Astrocyte (in vitro differentiated cells and primary cell): ENCODE data around the gene MAP7D3. TPM values are rescaled to one million over a fixed set of nuclear protein-coding genes. Genes with fewer than 3 reads are reported as not detected.

Experiments used
- DNase-seq: peaks from one replicate; pipeline ENCODE4 v3.0.0-alpha.2; 2010; ENCODE audit warnings: low read depth
- FAIRE-seq: peaks from 2 replicates; lab custom pipeline; 2011; peaks lifted over from hg19 to GRCh38; lab: Jason Lieb, UNC
- H2AFZ ChIP-seq: 2 replicates; pipeline ENCODE4 v1.6.0; 2012; ENCODE audit warnings: low read depth, low read length, inconsistent platforms
- H3K27ac ChIP-seq: 2 replicates; pipeline ENCODE4 v1.5.1; 2011; ENCODE audit warnings: low read depth, low read length, inconsistent platforms
- H3K27me3 ChIP-seq: 2 replicates; pipeline ENCODE4 v1.6.0; 2011; ENCODE audit warnings: low read length, inconsistent platforms; ENCODE audit not compliant: insufficient read depth
- H3K36me3 ChIP-seq: 2 replicates; pipeline ENCODE4 v1.5.1; 2011; ENCODE audit warnings: low read length, inconsistent platforms; ENCODE audit not compliant: insufficient read depth
- H3K4me1 ChIP-seq: 2 replicates; pipeline ENCODE4 v1.5.1; 2011; ENCODE audit warnings: low read length, inconsistent platforms; ENCODE audit not compliant: insufficient read depth
- H3K4me2 ChIP-seq: 2 replicates; pipeline ENCODE4 v1.6.0; 2012; ENCODE audit warnings: low read length, inconsistent platforms
- H3K4me3 ChIP-seq: 2 replicates; pipeline ENCODE4 v1.5.1; 2011; ENCODE audit warnings: low read depth, mild to moderate bottlenecking, low read length, inconsistent platforms; ENCODE audit not compliant: insufficient read depth
- H3K79me2 ChIP-seq: 2 replicates; pipeline ENCODE4 v1.6.0; 2012; ENCODE audit warnings: mild to moderate bottlenecking, low read length, inconsistent platforms; ENCODE audit not compliant: insufficient read depth
- H3K9ac ChIP-seq: 2 replicates; pipeline ENCODE4 v1.6.0; 2012; ENCODE audit warnings: mild to moderate bottlenecking, low read length, inconsistent platforms
- H3K9me3 ChIP-seq: 2 replicates; pipeline ENCODE4 v1.5.1; 2012; ENCODE audit warnings: low read depth, mild to moderate bottlenecking, low read length, inconsistent platforms; ENCODE audit not compliant: insufficient read depth
- H4K20me1 ChIP-seq: 2 replicates; pipeline ENCODE4 v1.6.0; 2012; ENCODE audit warnings: low read length, inconsistent platforms; ENCODE audit not compliant: insufficient read depth
- H3K27ac Mint-ChIP-seq: one replicate; pipeline ENCODE4 v1.8.0; 2021; ENCODE audit warnings: mild to moderate bottlenecking, mixed read lengths; ENCODE audit not compliant: unreplicated experiment
- H3K27me3 Mint-ChIP-seq: one replicate; pipeline ENCODE4 v1.8.0; 2021; ENCODE audit warnings: low read depth, mixed read lengths; ENCODE audit not compliant: unreplicated experiment
- H3K36me3 Mint-ChIP-seq: one replicate; pipeline ENCODE4 v1.8.0; 2021; ENCODE audit warnings: low read depth, mixed read lengths; ENCODE audit not compliant: unreplicated experiment
- H3K4me1 Mint-ChIP-seq: one replicate; pipeline ENCODE4 v1.8.0; 2021; ENCODE audit warnings: low read depth, mixed read lengths; ENCODE audit not compliant: unreplicated experiment
- H3K4me3 Mint-ChIP-seq: one replicate; pipeline ENCODE4 v1.8.0; 2021; ENCODE audit warnings: mild to moderate bottlenecking, moderate library complexity, mixed read lengths; ENCODE audit not compliant: unreplicated experiment
- H3K9me3 Mint-ChIP-seq: one replicate; pipeline ENCODE4 v1.8.0; 2021; ENCODE audit warnings: mild to moderate bottlenecking, mixed read lengths; ENCODE audit not compliant: unreplicated experiment
- CTCF ChIP-seq: IDR thresholded peaks from 2 replicates; pipeline ENCODE4 v1.5.1; 2011; ENCODE audit warnings: low read depth, mild to moderate bottlenecking, inconsistent platforms, low read length, moderate library complexity; ENCODE audit not compliant: insufficient read depth
- EZH2 ChIP-seq: IDR thresholded peaks from 2 replicates; pipeline ENCODE4 v1.6.1; 2012; ENCODE audit warnings: mild to moderate bottlenecking, low read length, inconsistent platforms; ENCODE audit not compliant: insufficient read depth
- total RNA-seq: library from RNA; stranded (reverse); gene quantifications from 2 replicates; pipeline ENCODE4 v1.2.1, GENCODE V29; 2021

The MAP7D3 gene
- total RNA-seq, 1 donor from 2014 or later = 19.4 TPM

- no peak overlapping the region for H2AFZ ChIP-seq
- H3K4me2 ChIP-seq = no peak overlapping the region
- H4K20me1 ChIP-seq = no peaks in the 10 kb centered on the region
- no peaks in the 10 kb centered on the region for H3K9me3 ChIP-seq
- FAIRE-seq = no peak
- no peak overlapping the region for H3K27ac ChIP-seq
- H3K36me3 ChIP-seq = no peaks in the 10 kb centered on the region
- no peaks in the 10 kb centered on the region for H3K79me2 ChIP-seq
- H3K9ac ChIP-seq = no peak overlapping the region
- Mint-ChIP-seq H3K36me3 (no peaks in the 10 kb centered on the region), H3K4me3 (no peak overlapping the region), H3K9me3 (no peaks in the 10 kb centered on the region), H3K27ac (no peak overlapping the region), H3K4me1 (peaks cover 4% of the 10 kb centered on the region), H3K27me3 (no peaks in the 10 kb centered on the region)
- no peaks in the 10 kb centered on the region for H3K27me3 ChIP-seq
- no peak overlapping the region for H3K4me3 ChIP-seq
- no peaks in the 10 kb centered on the region for H3K4me1 ChIP-seq
- no peak for DNase-seq
- TF ChIP-seq EZH2 (no peak), CTCF (no peak)
Measured at GRCh38 chrX:136266828-136267227, 15.6 kb upstream of the MAP7D3 start.

- no peak for DNase-seq
- H3K4me3 Mint-ChIP-seq = no peak overlapping the region
Measured at GRCh38 chrX:136262812-136263315, 11.7 kb upstream of the MAP7D3 start.

More at GRCh38 chrX:136262812-136263315, 11.7 kb upstream of the MAP7D3 start:
- peak; percentile 87 for FAIRE-seq
- Histone ChIP-seq H3K9me3 (no peaks in the 10 kb centered on the region), H3K4me2 (no peak overlapping the region), H3K79me2 (no peaks in the 10 kb centered on the region), H3K9ac (no peak overlapping the region), H2AFZ (no peak overlapping the region), H3K36me3 (no peaks in the 10 kb centered on the region), H3K4me1 (peaks cover 24% of the 10 kb centered on the region), H4K20me1 (no peaks in the 10 kb centered on the region), H3K27me3 (no peaks in the 10 kb centered on the region), H3K27ac (no peak overlapping the region), H3K4me3 (no peak overlapping the region)
- H3K4me1 Mint-ChIP-seq = peaks cover 32% of the 10 kb centered on the region
- no peak for TF ChIP-seq CTCF
- no peak for TF ChIP-seq EZH2
- H3K9me3 Mint-ChIP-seq = no peaks in the 10 kb centered on the region
- H3K27ac Mint-ChIP-seq = no peak overlapping the region
- no peaks in the 10 kb centered on the region for H3K27me3 Mint-ChIP-seq
- H3K36me3 Mint-ChIP-seq = no peaks in the 10 kb centered on the region
